Measurements from ENCODE around the gene CBFB. TPM values are rescaled to one million over a fixed set of nuclear protein-coding genes. Genes with fewer than 3 reads are reported as not detected.

CBFB gene
- total and polyA plus RNA-seq, 9 of the 15 experiments (the other 6 are each of a cell fraction or from before 2014, with no cell fraction given), result 22.0 to 112 (median 66.5) TPM

DNA sequence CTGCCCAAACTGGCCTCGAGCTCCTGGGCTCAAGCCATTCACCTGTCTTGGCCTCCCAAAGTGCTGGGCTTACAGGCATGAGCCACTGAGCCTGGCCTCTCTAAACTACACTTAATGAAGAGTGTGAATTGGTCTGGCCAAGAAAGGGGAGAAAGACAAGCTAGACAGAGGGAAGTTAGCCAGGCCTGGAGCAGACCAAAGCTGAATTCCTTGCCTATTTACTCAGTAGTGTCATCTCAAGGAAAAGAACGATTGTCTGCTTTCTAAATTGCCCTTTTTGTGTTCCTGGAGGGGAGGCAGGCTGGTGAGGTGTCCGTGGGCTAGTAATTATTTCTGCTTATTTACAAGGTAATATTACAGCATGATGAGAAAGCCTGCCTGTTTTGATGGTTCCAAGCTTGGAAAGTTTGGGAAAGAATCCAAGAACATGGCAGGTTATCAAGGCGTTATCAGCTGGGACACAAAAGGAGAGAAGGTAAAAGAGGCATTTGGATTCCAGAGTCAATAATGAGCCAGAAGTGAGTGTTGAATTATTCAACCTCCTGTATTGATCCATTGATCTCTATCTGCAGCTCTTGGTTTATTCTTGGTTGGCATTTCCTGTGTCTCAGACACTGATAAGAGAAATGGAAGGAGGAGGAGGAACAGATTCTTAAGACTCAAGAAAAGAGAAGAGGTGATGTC lies 6.3 kb upstream of the CBFB start:
- ChIA-PET CTCF (ENCODE audit: low intra/inter-chr PET ratio) (interaction anchor here (0.6 kb wide), 1 partner anchor 9 kb away, joined by 3 read pairs; no protein-coding TSS in a partner anchor), POLR2A (interaction anchor here (0.6 to 1.6 kb wide), 2 partner anchors 9 to 370 kb away, joined by 3 to 5 read pairs; no protein-coding TSS in a partner anchor)
- 43% methylated on average over 4 of the region's 4 CpGs for WGBS (ENCODE audit: insufficient coverage, low coverage, missing lambda C conversion rate)
- Histone ChIP-seq H2AFZ (ENCODE audit: low read depth, low read length) (peak overlapping the region; percentile 54), H3K36me3 (ENCODE audit: control insufficient read depth, insufficient read depth, low read length) (no peaks in the 10 kb centered on the region), H3K9me1 (ENCODE audit: control insufficient read depth, insufficient read depth, low read length) (no peaks in the 10 kb centered on the region), H4K20me1 (replicated peaks; ENCODE audit: control insufficient read depth, insufficient read depth, low read length) (no peaks in the 10 kb centered on the region), H3K9ac (ENCODE audit: insufficient read depth in 1 of 2, low read depth in 2 of 2, low read length in 2 of 2) (peak overlapping the region in 1 of 2 experiments; percentile 48; a peak in 1 of 4 replicates), H3K9me3 (replicated peaks; ENCODE audit: control insufficient read depth, insufficient read depth, low read depth, low read length) (no peaks in the 10 kb centered on the region), H3K4me3 (no peak overlapping the region), H3K79me2 (ENCODE audit: control insufficient read depth, insufficient read depth, low read length) (no peaks in the 10 kb centered on the region), H3K4me1 (replicated peaks in 1 of 2; ENCODE audit: control insufficient read depth in 2 of 2, insufficient read depth in 2 of 2, low read length in 2 of 2) (peaks cover 8% of the 10 kb centered on the region in 2 experiments; a peak in 3 of 5 replicates), H3K27ac (ENCODE audit: extremely low read depth, low read depth, low read length) (no peak overlapping the region), H3K27me3 (ENCODE audit: control insufficient read depth in 2 of 2, insufficient read depth in 2 of 2, low read length in 2 of 2) (no peaks in the 10 kb centered on the region), H3K4me2 (ENCODE audit: insufficient read depth, low read length) (no peak overlapping the region)
- DNase-seq (ENCODE audit: extremely low read depth in 1 of 4, low spot score in 3 of 4) (no peak), ATAC-seq (no peak), FAIRE-seq (no peak)
- BruUV-seq (replicated peaks), result no TSS peak
- intact Hi-C loops (cut with micrococcal nuclease) (no loop called here), in situ Hi-C loops (cut with MboI) (no loop called here)
- no peak for TF ChIP-seq ZNF699 (CRISPR knock-in tag; IDR thresholded peaks at IDR 0.05; ENCODE audit: insufficient replicate concordance)
- TF ChIP-seq ZNF175 (CRISPR knock-in tag; IDR thresholded peaks at IDR 0.05; ENCODE audit: low read depth), result no peak
- no peak for TF ChIP-seq RCOR1 (IDR thresholded peaks at IDR 0.05; ENCODE audit: borderline replicate concordance in 1 of 2, low read depth in 2 of 2, low read length in 2 of 2)
- no peak for TF ChIP-seq CREBBP (IDR thresholded peaks at IDR 0.05; ENCODE audit: low read depth, low read length)
- TF ChIP-seq TSC22D4 (tag; IDR thresholded peaks at IDR 0.05), result no peak
- no peak for TF ChIP-seq SIN3B (IDR thresholded peaks at IDR 0.05; ENCODE audit: low read depth)
- TF ChIP-seq, protein P1, sequence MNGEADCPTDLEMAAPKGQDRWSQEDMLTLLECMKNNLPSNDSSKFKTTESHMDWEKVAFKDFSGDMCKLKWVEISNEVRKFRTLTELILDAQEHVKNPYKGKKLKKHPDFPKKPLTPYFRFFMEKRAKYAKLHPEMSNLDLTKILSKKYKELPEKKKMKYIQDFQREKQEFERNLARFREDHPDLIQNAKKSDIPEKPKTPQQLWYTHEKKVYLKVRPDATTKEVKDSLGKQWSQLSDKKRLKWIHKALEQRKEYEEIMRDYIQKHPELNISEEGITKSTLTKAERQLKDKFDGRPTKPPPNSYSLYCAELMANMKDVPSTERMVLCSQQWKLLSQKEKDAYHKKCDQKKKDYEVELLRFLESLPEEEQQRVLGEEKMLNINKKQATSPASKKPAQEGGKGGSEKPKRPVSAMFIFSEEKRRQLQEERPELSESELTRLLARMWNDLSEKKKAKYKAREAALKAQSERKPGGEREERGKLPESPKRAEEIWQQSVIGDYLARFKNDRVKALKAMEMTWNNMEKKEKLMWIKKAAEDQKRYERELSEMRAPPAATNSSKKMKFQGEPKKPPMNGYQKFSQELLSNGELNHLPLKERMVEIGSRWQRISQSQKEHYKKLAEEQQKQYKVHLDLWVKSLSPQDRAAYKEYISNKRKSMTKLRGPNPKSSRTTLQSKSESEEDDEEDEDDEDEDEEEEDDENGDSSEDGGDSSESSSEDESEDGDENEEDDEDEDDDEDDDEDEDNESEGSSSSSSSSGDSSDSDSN (IDR thresholded peaks at IDR 0.05; ENCODE audit: borderline replicate concordance in 1 of 2, low read depth in 2 of 2, low read length in 2 of 2), result no peak
- no peak for TF ChIP-seq ZNF398 (CRISPR knock-in tag; IDR thresholded peaks at IDR 0.05)
- no peak for TF ChIP-seq ZNF766 (CRISPR knock-in tag; conservative IDR thresholded peaks at IDR 0.05)
- TF ChIP-seq ZNF133 (CRISPR knock-in tag; IDR thresholded peaks at IDR 0.05), result no peak
- TF ChIP-seq, protein P2, sequence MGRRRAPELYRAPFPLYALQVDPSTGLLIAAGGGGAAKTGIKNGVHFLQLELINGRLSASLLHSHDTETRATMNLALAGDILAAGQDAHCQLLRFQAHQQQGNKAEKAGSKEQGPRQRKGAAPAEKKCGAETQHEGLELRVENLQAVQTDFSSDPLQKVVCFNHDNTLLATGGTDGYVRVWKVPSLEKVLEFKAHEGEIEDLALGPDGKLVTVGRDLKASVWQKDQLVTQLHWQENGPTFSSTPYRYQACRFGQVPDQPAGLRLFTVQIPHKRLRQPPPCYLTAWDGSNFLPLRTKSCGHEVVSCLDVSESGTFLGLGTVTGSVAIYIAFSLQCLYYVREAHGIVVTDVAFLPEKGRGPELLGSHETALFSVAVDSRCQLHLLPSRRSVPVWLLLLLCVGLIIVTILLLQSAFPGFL (CRISPR knock-in tag; IDR thresholded peaks at IDR 0.05), result no peak
- no peak for TF ChIP-seq KLF10 (CRISPR knock-in tag; IDR thresholded peaks at IDR 0.05)
- TF ChIP-seq THRB (CRISPR knock-in tag; conservative IDR thresholded peaks at IDR 0.05), result no peak
- no peak for TF ChIP-seq MEIS2 (IDR thresholded peaks at IDR 0.05; ENCODE audit: partially characterized antibody)
- no peak for TF ChIP-seq ZNF431 (CRISPR knock-in tag; IDR thresholded peaks at IDR 0.05)
